NCI-H2029 treated with DMSO at 0.1 percent for 48 hours (cell line): Measurements from ENCODE around the gene POU2AF3.

ENCODE experiments used
- DNase-seq: peaks from one replicate; lab custom pipeline; 2025; lab: John Stamatoyannopoulos, UW

Gene POU2AF3

GRCh38 chr11:111329306-111330204 lies 31.2 kb downstream of the POU2AF3 start:
- DNase-seq: no peak

DNA sequence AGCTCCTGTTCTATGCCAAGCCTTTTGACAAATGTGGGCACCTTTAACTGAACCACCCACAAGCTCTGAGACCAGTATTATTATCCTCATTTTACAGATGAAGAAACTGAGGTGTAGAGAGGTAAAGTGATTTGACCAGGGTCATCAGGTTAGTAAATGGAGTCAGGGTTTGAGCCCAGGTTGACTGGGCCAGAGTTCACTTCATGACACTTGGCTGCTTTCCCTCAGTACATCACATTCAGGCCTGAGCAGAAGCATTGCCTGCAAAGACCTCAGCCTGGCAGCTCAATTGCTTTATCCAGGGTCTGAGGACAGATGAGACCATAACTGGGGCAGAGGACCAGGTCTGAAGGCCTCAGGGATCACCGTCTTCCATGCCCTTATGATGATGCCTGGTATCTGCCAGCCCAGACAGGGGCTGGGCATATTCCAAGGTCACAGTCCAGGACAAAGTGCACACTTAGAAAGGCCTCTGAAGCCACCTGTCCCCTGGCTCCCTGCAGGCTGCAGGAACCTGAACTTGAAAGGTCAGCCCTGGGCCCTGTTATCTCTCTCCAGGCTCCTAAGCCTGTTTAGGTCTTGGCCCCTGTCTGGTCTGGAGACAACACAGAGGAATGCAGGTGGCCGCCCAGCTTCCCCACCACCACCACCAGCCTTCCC lies 32.0 kb downstream of the POU2AF3 start:
- no peak for DNase-seq

DNA sequence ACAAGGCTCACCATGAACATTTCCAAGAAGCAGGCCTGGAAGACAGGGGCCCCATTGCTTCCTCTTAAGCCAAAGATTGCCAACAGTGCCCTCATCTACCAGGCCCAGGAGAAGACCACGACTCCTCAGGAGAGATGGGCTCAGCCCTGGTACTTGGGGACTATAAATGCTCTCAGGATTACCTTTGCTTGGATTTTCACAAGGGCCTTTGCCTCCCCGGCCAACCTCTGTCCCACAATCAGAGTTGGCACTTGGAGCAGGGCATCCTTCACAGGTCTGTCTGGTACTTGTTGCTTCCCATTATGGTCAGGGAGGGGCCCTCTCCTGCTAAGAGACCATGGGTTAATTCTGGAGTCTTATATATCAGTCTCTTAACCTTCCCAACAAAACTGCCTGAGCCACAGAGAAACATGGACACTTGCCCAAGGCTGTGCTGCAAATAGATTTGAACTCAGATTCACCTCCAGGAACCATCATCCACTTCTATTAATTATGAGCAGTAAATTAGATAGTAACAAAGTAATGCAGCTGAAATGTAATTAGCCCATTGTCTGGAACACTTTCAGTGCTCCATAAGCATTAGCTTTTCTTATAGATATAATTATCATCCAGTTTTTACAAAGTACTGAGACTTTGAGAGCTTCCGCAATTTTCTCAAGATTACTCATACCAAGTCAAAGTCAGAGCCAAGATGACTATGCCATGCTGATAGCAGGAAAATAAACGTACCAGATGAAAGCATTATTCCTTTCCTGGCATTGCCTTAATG lies 33.5 kb downstream of the POU2AF3 start:
- DNase-seq: no peak

GRCh38 chr11:111334532-111335502 lies 36.5 kb downstream of the POU2AF3 start:
- peak; percentile 75 for DNase-seq

- no peak for DNase-seq
Observed at GRCh38 chr11:111335549-111335948, 37.2 kb downstream of the POU2AF3 start.

DNA sequence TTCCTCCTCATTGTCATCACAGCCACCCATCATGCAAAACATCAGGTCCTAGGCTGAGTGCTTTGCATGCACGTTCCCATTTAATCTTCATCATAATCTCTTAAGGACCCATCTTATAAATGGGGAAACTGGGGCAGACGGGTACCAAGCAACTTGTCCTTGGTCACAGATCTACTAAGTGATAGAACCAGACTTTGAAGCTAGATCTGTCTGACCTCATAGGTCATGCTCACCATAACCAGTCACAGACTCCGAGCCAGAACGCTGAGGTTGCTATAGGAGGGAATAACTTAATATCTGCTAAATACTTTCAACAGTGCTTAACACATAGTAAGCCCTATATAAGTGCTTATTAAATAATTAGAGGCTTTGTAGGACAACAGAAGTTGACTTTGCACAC lies 37.7 kb downstream of the POU2AF3 start:
- no peak for DNase-seq

- no peak for DNase-seq
Observed at GRCh38 chr11:111336582-111337256, 38.4 kb downstream of the POU2AF3 start.

DNA sequence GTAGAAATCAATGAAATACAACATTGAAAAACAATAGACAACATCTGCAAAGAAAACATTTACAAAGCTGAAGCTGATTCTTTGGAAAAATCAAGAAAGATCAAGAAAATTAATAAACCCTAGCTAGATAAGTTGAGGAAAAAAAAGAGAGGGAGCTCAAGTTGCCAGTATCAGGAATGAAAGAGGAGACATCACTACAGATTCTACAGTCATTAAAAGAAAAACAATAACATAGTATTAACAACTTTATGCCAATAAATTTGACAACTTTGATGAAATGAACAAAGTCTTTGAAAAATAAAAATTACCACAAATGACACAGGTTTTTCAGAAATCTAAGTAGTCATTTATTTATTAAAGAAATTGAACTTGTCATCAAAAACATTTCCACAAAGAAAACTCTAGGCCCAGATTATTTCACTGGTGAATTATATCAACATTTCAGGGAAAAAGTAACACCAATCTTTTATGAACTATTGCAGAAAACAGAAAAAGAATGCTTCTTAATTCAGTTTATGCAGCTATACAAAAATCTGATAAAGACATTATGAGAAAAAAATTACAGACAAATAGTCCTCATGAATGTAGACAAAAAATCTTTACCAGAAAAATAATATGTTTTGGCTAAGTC lies 41.5 kb downstream of the POU2AF3 start:
- DNase-seq: no peak

- no peak for DNase-seq
Observed at GRCh38 chr11:111342329-111342728, 44.0 kb downstream of the POU2AF3 start.

DNA sequence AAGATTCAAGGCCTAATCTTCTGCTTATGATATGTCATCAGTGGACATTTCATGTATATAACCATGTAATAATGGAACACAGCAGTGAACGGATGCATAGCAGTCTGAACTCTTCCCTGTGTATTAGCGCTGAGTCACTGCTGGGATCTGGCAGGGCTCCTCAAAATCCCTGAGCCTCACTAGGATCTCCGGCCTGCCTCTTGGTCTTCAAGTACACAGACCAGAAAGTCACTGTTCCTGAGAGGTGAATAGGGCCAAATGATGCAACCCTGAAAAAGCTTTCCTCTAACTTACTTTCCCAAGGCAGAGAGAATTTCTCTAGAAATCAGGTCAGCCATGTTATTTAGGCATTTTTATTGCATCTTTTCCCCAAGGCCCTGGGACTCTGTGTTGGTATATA lies 45.7 kb downstream of the POU2AF3 start:
- DNase-seq: no peak

- no peak for DNase-seq
Observed at GRCh38 chr11:111347002-111347722, 48.8 kb downstream of the POU2AF3 start.

DNA sequence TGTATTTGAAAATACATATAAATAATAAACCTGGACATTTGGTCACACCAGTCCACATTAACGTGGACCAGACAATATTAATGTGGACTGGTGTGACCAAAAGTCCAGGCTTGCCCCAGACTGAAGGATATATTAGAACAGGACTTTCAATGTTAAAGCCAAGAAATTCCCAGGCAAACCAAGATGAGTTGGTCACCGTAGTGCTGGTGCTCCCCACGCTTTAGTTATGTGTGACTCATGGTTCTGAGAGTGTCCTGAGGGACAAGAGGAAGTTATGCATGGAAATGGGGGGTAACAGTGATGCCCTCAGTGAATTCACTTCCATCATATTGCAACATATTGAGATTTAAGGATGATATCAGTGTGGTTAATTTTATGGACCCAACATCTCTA lies 49.4 kb downstream of the POU2AF3 start:
- DNase-seq: no peak

DNA sequence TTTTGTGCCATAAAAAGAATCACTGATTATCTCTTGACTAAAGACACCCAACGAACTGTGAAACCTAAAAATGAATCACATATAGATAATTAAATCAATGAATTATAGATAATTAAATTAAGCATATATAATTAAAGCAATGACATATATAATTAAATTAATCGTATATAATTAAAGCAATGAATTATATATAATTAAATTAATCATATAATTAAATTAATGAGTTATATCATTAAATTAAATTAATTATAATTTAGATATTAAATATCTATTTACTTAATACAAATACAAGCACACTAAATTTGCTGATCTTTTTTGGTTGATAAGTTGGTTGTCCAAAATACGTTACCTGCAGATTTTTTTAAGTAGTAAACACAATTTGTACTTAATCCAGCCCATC lies 49.8 kb downstream of the POU2AF3 start:
- no peak for DNase-seq

- no peak for DNase-seq
Observed at GRCh38 chr11:111349191-111349695, 50.9 kb downstream of the POU2AF3 start.

DNA sequence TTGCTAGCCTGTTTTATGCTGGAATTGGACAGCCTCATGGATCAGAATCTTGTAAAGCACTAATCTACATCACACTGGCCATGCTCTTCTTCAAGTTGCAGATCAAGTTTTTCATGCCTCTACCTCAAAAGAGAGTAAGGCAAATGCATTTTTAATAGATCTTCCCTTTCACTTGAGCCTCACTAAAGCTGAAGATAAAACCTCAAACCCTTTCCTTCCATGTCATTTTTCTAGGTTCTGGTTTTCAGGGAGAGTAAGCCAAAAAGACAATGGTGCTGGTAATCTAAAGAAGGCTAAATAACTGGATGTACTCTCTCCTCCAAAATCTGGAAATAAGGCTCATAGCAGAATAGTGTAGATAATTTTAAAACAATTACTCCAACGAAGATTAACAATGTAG lies 52.5 kb downstream of the POU2AF3 start:
- no peak for DNase-seq

GRCh38 chr11:111351374-111352055 lies 53.2 kb downstream of the POU2AF3 start:
- DNase-seq: no peak

DNA sequence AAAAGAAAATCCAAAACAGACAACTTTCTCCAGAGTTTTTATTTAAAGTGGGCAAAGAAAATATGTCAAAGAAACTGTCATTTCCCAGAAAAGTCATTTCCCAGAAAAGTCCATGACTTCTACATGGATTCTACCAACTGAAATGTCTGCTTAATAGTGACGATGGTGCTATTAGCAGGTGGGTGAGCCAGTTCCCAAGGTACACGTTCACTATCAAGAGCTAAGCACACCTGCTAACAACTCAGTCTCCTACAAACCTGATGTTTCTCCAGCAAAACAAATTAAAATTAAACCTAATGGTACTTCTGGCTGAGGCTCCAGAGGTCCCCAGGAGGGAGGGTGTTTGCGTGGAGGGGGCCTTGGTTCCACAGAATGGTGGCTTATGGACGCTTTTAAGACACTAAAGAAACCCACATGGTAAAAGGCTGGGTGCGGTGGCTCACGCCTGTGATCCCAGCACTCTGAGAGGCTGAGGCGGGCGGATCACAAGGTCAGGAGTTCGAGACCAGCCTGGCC lies 53.9 kb downstream of the POU2AF3 start:
- DNase-seq: no peak

DNA sequence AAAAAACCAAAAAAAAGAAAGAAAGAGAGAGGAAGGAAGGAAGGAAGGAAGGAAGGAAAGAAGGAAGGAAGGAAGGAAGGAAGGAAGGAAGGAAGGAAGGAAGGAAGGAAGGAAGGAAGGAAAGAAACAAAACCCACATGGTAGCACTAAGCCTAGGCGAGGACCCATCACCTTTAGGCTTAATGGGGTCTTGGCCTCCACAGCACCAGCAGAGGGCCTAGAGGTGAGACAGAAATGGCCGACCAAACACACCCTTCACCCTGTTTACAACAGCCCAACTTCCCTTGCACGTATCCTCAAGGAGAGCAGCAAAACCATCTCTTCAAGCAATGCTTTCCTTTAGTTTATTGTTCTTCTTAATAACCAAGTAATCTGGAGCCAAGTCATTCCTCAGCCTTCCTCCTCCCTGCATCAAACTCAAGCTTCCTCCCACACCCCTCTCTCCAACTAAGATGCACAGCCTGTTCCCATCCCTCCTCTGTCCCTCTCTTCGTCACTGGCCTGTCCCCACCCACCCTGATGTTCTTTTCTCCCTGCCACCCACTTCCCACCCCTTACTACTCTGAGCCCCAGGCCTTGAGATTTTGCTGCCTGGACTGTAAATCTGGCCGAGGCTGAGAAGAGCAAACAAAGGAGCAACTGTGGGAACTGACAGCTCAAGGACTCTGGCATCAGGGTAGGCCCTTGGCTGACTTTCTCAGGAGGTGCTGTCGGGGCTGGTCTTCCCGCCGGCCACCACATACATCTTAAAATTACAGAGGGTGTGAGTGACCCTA lies 54.8 kb downstream of the POU2AF3 start:
- DNase-seq: no peak
